Measurements from ENCODE around the gene CLDN9.

CLDN9 gene, protein sequence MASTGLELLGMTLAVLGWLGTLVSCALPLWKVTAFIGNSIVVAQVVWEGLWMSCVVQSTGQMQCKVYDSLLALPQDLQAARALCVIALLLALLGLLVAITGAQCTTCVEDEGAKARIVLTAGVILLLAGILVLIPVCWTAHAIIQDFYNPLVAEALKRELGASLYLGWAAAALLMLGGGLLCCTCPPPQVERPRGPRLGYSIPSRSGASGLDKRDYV

DNA sequence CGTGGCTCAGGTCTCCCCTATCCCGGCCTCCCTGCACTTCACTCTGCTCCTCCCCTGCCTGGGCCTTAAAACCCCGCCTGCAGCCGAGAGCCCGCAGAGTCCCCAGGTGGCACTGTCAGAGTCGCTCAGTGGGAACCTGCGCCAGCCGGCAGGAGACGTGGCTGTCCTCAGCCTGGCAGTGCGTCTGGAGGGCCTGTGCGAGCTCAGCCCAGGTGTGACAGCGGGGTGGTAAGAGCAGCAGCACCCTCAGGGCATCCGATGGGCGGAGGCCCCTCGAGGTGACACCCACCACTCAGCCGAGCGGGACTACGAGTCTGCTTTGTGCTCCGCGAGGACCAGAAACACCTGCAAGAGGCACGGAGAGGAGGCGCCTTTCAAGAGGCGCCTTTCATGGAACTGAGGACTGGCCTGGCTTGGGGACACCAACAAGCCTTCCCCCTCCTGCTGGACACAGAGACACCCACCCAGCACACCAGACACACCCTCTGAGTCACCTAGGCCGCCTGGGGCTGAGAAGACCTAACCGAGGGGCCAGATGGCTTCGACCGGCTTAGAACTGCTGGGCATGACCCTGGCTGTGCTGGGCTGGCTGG lies at the start of gene CLDN9:
Gene CLDN9, plus strand, starts transcription at position 96 of the 593 bp plus-strand sequence. Its CDS starts 440 bp downstream, at position 536.
- DNase-seq: no peak

DNA sequence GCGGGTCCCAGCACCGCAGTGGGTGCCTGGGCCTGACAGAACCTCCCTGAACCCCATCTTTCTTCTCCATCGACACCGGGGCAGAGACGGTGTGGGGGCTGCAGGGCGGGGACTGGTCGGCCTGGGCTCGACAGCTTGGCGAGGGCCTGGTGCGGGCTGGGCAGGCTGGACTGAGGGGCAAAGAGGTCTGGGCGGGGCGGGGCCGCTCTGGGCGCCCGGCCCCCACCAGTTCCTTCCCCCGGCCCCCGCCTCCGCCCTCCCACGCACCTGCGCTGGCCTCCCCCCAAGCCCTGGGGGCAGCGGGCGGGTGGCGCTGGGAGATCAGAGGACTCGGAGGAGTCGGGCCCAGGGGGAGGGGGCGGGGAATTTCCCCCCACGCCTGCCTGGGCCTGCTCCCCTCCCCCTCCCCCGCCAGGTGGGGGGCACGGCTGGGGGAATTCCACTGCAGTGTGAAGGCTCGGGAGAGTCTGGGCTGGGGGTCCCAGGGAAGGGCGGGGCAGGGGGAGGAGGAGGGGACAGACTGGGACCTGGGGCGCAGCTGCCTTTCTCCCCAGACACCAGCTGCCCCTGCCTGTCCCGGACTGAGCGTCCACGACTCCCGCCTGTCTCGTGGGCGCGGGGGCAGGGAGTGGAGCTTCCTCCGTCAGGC lies 49.5 kb upstream of the CLDN9 start:
- DNase-seq: no peak

DNA sequence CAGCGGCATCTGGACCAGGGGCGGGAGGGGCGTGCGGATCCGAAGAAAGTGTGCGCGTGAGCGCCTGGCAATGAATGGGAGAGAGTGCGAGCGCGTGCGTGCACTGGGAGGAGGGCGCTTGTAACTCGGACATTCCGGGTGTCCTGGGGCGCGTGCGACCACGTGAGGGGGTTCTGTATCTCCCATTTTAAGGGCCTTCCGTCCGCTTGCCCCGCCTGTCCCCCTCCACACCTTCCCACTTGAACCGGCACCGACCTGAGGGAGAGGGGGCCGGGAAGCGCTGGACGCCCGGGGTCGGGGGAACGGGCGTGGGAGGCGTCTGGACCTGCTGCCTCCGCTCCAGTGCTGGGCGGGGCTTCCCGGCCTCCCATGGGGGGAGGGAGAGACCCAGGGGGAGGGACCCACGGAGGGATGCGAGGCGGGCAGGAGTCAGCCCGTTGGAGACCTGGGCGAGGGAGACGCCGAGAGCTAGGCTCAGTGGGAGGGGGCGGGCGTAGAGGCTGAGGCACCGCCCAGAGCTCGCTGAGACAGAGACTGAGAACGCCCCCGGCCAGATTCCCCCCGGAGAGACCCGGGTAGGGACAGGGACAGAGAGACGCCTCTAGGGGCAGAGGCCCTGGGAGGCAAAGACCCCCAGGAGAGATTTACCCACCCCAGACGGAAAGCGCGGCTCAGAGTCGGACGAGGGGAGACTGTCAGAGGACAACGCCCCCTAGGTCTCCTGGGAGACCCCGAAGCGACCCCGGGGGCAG lies 48.8 kb upstream of the CLDN9 start, which contains the start of gene KREMEN2:
Gene KREMEN2, plus strand, starts transcription at position 553 of the 752 bp plus-strand sequence. CDS start 246 bp downstream, outside the sequence.
- peak; percentile 38 for DNase-seq

DNA sequence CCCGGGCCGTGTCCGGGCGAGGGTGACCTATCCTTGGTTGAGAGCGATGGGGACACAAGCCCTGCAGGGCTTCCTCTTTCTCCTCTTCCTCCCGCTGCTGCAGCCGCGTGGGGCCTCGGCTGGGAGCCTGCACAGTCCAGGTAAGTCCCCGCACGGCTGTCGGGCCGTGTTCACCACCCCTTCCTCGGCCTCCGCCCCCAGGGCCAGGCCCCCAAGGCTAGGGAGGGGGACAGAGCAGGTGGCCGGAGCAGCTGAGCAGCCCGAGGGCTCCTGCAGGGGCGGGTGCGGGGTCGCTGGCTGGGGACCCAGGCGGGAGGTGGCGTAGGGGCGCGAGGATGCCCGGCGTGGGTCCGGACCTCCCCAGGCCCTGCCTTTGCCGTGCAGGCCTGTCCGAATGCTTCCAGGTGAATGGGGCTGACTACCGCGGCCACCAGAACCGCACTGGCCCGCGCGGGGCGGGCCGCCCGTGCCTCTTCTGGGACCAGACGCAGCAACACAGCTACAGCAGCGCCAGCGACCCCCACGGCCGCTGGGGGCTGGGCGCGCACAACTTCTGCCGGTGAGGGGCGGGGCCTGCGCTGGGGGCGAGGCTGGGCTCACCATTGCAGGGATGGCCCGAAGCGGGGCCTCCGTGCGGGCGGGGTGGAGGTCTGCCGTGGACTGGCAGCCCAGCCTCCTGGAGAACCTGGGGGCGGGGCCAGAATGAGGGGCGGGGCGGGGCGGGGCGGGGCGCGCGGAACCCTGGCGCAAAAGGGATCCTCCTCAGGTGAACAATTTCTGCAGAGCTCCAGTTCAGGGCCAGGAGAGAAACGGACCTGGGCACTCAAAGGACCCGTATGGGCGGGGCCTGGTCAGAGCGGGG lies 48.0 kb upstream of the CLDN9 start:
- peak; percentile 47 for DNase-seq

DNA sequence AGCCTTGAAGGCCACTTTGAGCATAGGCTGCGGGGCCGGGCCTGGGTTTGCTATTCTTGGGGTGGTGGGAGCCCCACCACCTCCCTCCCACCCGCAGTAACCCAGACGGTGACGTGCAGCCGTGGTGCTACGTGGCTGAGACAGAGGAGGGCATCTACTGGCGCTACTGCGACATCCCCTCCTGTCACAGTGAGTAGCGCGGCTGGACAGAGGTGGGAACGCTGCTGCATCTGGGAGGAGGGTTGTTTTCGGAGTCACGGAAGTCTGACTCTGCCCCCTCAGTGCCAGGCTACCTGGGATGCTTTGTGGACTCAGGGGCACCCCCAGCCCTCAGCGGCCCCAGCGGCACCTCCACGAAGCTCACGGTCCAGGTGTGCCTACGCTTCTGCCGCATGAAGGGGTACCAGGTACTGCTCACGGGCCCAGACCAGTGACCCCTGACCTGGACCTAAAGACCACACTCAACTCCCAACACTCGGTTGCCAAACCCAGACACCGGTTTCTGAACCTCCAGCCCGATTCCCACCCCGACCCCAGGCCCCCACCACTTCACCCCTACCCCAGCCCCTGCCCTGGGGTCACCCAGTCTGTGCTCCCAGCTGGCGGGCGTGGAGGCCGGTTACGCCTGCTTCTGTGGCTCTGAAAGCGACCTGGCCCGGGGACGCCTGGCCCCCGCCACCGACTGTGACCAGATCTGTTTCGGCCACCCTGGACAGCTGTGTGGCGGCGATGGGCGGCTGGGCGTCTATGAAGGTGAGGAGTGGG lies 46.5 kb upstream of the CLDN9 start:
- DNase-seq: no peak

DNA sequence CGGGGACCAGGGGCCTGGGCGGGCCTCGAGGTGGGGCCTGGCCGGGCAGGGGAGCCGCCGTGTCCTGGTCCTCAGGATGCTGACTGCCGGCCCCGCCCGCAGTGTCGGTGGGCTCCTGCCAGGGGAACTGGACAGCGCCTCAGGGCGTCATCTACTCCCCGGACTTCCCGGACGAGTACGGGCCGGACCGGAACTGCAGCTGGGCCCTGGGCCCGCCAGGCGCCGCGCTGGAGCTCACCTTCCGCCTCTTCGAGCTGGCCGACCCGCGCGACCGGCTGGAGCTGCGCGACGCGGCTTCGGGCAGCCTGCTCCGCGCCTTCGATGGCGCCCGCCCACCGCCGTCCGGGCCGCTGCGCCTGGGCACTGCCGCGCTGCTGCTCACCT lies 45.9 kb upstream of the CLDN9 start:
- DNase-seq: no peak

GRCh38 chr16:2967211-2967631 lies 45.5 kb upstream of the CLDN9 start:
- DNase-seq: no peak

DNA sequence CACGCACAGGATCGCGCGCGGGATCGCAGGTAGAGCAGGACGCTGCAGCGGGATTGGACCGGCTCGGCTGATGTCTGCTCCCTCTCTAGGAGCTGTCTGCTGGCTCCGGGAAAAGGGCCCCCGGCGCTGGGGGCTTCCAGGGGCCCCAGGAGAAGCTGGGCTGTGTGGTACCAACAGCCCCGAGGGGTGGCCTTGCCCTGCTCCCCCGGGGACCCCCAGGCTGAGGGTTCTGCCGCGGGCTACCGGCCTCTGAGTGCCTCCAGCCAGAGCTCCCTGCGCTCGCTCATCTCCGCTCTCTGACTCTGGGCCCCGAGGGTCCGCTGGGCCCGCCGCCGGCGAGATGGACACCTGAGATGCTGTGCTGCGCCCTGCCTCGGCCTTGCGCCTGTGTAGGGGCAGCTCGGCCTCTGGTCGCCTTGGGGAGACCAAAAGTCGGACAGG lies 45.0 kb upstream of the CLDN9 start:
- DNase-seq: no peak

DNA sequence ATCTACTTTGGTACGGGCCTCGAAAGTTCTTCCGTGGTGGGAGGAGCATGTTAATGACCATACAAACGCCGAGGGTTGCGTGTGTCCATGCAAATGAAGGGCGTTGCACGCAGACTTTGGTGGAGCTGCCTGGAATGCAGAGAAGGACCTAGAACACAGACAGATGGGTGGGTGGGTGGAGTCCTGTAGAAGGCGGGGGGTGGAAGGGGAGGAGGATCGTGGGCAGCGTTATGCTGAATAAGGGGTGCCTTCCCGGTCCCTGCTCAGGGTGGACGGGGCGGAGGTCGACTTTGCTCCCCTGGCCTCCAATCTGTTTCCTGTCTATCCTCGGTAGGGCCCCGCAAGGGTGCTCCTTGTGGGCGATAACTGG lies 44.4 kb upstream of the CLDN9 start:
- no peak for DNase-seq

- DNase-seq: peak; percentile 68
Observed at GRCh38 chr16:2968738-2969544, 43.8 kb upstream of the CLDN9 start, which contains the start of gene PAQR4. Gene PAQR4 (plus strand): TSS chr16:2969348. CDS start chr16:2969675, 327 bp downstream.

GRCh38 chr16:2969545-2970521 lies 42.9 kb upstream of the CLDN9 start:
- peak; percentile 11 for DNase-seq

- DNase-seq: no peak
Observed at GRCh38 chr16:2970563-2970962, 42.2 kb upstream of the CLDN9 start.

GRCh38 chr16:2971134-2971984 lies 41.4 kb upstream of the CLDN9 start:
- DNase-seq: no peak

DNA sequence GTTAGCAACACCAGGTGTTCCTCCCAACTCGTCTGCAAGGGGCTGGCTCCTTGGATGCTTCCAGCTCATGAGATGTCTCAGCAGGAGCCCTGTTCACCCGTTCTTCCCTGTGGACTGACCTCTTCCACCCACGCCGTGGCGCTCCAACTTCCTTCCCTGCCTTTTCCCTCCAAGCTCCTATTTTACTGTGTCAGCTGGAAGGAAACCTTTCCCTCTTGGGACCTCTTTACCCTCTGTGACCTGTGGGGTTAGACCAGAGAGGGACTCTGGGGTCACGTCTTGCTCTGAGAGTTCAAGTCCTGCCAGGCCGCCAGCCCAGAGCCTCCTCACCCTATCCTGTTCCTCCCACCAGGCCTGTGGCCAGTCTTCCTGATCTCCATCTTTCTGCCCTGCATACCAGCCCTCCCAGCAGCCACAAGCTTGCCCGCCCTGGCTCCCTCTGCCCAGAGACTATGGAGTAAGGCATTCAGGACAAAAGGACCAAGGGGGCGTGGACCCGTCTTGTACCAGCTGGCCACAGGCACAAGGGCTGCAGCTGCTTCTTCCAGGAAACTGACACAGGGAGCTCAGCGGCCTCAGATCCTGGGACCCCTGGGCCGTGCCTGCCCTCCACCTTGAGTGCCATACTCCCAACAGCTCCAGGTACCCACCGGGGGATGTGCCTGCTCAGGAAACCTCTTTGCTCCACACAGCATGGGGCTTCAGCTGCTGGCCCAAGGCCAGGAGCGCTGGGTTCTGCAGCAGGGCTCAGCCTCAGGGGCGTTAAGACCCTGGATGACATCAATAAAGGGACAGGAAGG lies 40.5 kb upstream of the CLDN9 start:
- no peak for DNase-seq

DNA sequence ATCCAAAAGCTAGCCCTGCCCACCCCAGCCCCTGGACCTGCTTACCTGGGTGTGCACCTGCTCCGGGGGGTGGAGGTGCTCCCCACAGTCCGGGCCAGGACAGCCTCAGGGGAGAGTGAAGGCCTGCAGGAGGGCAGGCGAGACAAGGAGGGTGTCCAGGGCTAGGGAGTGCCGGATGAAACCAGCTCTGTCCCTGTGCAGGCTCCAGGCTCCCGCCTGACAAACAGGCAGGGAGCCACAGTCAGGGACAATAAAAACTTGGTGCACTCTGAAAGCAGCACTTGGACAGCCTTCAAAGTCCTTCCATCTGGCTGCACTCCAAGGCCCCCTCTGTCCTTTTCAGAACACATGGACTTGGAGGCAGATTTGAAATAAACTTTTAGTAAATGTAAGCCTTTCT lies 39.6 kb upstream of the CLDN9 start:
- DNase-seq: peak; percentile 22

DNA sequence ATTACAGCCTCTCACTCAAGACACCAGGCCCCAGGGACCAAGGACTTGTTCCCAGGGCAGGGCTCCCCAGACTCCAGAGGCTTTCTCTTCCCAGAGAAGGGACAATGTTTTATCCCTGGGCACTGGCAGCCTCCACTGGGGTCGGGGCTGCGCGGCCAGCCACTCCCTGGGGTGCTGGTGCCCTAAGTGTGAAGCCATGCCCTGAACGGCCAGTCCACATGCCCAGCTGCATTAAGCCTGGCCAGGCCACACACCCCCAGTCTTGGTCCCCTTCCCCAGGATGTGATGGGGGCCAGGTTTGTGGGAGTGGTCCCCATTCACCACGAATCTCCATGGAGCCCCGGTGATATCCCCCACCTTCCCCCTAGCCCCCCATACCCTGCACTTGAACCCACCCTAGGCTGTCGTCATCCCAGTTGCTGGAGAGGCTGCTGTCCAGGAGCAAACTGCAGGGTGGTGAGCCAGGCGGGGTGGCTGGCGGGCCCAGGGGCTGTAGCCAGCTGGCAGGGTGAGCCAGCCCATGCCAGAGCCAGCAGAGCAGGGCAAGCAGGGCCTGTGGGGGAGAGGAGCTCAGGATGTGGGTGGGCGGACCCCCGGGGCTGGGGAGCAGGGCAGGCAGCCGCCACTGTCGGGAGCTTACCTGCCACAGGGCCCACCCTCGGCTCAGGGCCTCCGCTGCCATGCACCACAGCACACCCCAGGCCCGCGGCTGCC lies 39.0 kb upstream of the CLDN9 start:
- no peak for DNase-seq

All from NCI-H446 treated with DMSO at 0.1 percent for 48 hours (cell line).